GM12878 (cell line): ENCODE data around the gene CCDC18. TPM values are rescaled to one million over a fixed set of nuclear protein-coding genes. Genes with fewer than 3 reads are reported as not detected.

Source experiments
- ATAC-seq: fragments of 200-7000 bp; cut with Tn5 transposase; 3 replicates; pipeline ENCODE4 v1.9.1; 2020; ENCODE audit warnings: mild to moderate bottlenecking, moderate library complexity
- BruUV-seq: library from RNA; stranded (reverse); fragments of 400-500 nt; replicated peaks from 2 replicates; lab custom pipeline; 2021; lab: Mats Ljungman, UMichigan
- CTCF ChIA-PET: fragments of 300-600 bp; sonication (Branson Sonifier 250); formaldehyde crosslinking; extraction: SDS; loops from one replicate; lab custom pipeline; 2021; ENCODE audit warnings: inconsistent platforms; lab: Yijun Ruan, JAX
- POLR2A ChIA-PET: fragments of 350-600 bp; formaldehyde crosslinking; extraction: SDS; loops from one replicate; lab custom pipeline; 2021; ENCODE audit warnings: inconsistent platforms; lab: Charles Lee
- RAD21 ChIA-PET: fragments of 300-600 bp; sonication (Branson Sonifier 250); formaldehyde crosslinking; loops from one replicate; lab custom pipeline; 2023; ENCODE audit warnings: antibody characterized with exemption; ENCODE audit not compliant: unreplicated experiment; lab: Charles Lee
- SMC1A ChIA-PET: fragments of 300-600 bp; sonication (Branson Sonifier 250); formaldehyde crosslinking; loops from one replicate; lab custom pipeline; 2023; ENCODE audit not compliant: unreplicated experiment, uncharacterized antibody; lab: Charles Lee
- DNase-seq: peaks from one replicate; pipeline ENCODE4 v3.0.0-alpha.2; 2011; ENCODE audit warnings: low read depth, low spot score
- FAIRE-seq: peaks from 3 replicates; lab custom pipeline; 2011; peaks lifted over from hg19 to GRCh38; lab: Jason Lieb, UNC
- H2AFZ ChIP-seq: 2 replicates; pipeline ENCODE4 v1.6.0; 2011; ENCODE audit warnings: low read depth, low read length, control low read depth; ENCODE audit not compliant: control insufficient read depth
- H3K27ac ChIP-seq: 2 replicates; pipeline ENCODE4 v1.5.1; 2011; ENCODE audit warnings: control low read depth; ENCODE audit not compliant: control insufficient read depth, insufficient read depth
- H3K27me3 ChIP-seq, 2 experiments: replicated peaks in 1 of 2; 2 replicates each; pipeline versions ENCODE4 v1.6.0 to v1.6.1; 2011; ENCODE audit warnings: low read length in 1 of 2; ENCODE audit not compliant: control insufficient read depth in 2 of 2, insufficient read depth in 2 of 2
- H3K36me3 ChIP-seq, 2 experiments: 2 replicates each; pipeline ENCODE4 v1.5.1; 2011; ENCODE audit warnings: low read length in 1 of 2; ENCODE audit not compliant: control insufficient read depth in 2 of 2, insufficient read depth in 2 of 2
- H3K4me1 ChIP-seq: 2 replicates; pipeline ENCODE4 v1.6.1; 2011; ENCODE audit warnings: mild to moderate bottlenecking, low read length, moderate library complexity, mixed read lengths; ENCODE audit not compliant: control insufficient read depth, insufficient read depth
- H3K4me2 ChIP-seq: 2 replicates; pipeline ENCODE4 v1.6.0; 2011; ENCODE audit warnings: control low read depth; ENCODE audit not compliant: control insufficient read depth, insufficient read depth
- H3K4me3 ChIP-seq: fragments of 200-600 bp; sonication (generic); 2 replicates; pipeline ENCODE4 v1.5.1; 2016
- H3K79me2 ChIP-seq: 2 replicates; pipeline ENCODE4 v1.6.0; 2011; ENCODE audit warnings: low read length; ENCODE audit not compliant: control insufficient read depth, insufficient read depth
- H3K9ac ChIP-seq: 2 replicates; pipeline ENCODE4 v1.8.0; 2011; ENCODE audit warnings: low read length, control low read depth, mixed read lengths; ENCODE audit not compliant: control insufficient read depth, insufficient read depth
- H3K9me3 ChIP-seq: replicated peaks from 3 replicates; pipeline ENCODE4 v1.5.1; 2011; ENCODE audit warnings: mild to moderate bottlenecking, low read length; ENCODE audit not compliant: control insufficient read depth, insufficient read depth
- H4K20me1 ChIP-seq: 2 replicates; pipeline ENCODE4 v1.6.0; 2011; ENCODE audit not compliant: control insufficient read depth, insufficient read depth
- BCL11A ChIP-seq: IDR thresholded peaks from 2 replicates; pipeline ENCODE4 v1.6.1; 2011; ENCODE audit warnings: low read depth, low read length
- CBFB ChIP-seq: IDR thresholded peaks from 2 replicates; pipeline ENCODE4 v1.6.1; 2016; ENCODE audit warnings: antibody characterized with exemption, low read depth
- MTA2 ChIP-seq: fragments of 450-650 bp; IDR thresholded peaks from 2 replicates; pipeline ENCODE4 v1.6.1; 2016; ENCODE audit warnings: low read depth, mild to moderate bottlenecking, moderate library complexity
- RCOR1 ChIP-seq: conservative IDR thresholded peaks from 2 replicates; pipeline ENCODE4 v1.6.1; 2012; ENCODE audit warnings: low read depth, low read length, improper control_type of control experiment
- SRF ChIP-seq, 2 experiments: IDR thresholded peaks; 2 replicates each; pipeline ENCODE4 v1.6.1; 2011; ENCODE audit warnings: low read depth in 2 of 2, low read length in 2 of 2, mild to moderate bottlenecking in 1 of 2, moderate library complexity in 1 of 2
- TAF1 ChIP-seq: IDR thresholded peaks from 2 replicates; pipeline ENCODE4 v1.6.1; 2011; ENCODE audit warnings: mild to moderate bottlenecking, low read depth, low read length, borderline replicate concordance
- in situ Hi-C: fragments of 300-500 bp; cut with MboI; formaldehyde crosslinking; loops from 9 replicates; pipeline ENCODE4 v1.14.3; 2018; ENCODE audit warnings: mixed read lengths
- intact Hi-C: fragments of 100-400 bp; cut with micrococcal nuclease; formaldehyde crosslinking; loops from one replicate; pipeline ENCODE4 v1.14.2; 2022; ENCODE audit not compliant: unreplicated experiment
- polyA plus RNA-seq, 11 experiments: library from polyadenylated mRNA; depleted of rRNA in 4 of 11; unstranded in 6 of 11; stranded (reverse) in 5 of 11; fragments of >200 nt; fragmentation: Nextera tagmentation in 4 of 11; fragmentation: Illumina TruSeq in 1 of 11; extraction: Ambion mirVana in 4 of 11; extraction: Trizol in 1 of 11; gene quantifications; 1 replicate in 1 of 11; 2 replicates in 10 of 11; pipeline versions ENCODE4 v1.2.1 to v1.2.3, GENCODE V29; 2011 to 2016; ENCODE audit warnings: inconsistent platforms in 2 of 11, missing spikeins in 2 of 11, low read depth in 1 of 11
- total RNA-seq, 4 experiments: library from RNA; depleted of rRNA in 3 of 4; stranded (reverse); fragments of >200 nt in 3 of 4; fragmentation: Illumina TruSeq in 1 of 4; extraction: Trizol in 1 of 4; gene quantifications; 2 replicates each; pipeline versions ENCODE4 v1.2.1 to v1.2.3, GENCODE V29; 2013 to 2021
- TF ChIP-seq, protein P1 (sequence below): IDR thresholded peaks from 2 replicates; pipeline ENCODE4 v1.6.1; 2012; ENCODE audit warnings: mild to moderate bottlenecking, low read depth, low read length
- TF ChIP-seq, protein P2 (sequence below): IDR thresholded peaks from 2 replicates; pipeline ENCODE4 v1.6.1; 2012; ENCODE audit warnings: low read depth, low read length, improper control_type of control experiment

Gene CCDC18
- total and polyA plus RNA-seq, 10 of the 15 experiments (the other 5 are each of a cell fraction or from before 2014, with no cell fraction given), result 15.6 to 34.9 (median 19.5) TPM

DNA sequence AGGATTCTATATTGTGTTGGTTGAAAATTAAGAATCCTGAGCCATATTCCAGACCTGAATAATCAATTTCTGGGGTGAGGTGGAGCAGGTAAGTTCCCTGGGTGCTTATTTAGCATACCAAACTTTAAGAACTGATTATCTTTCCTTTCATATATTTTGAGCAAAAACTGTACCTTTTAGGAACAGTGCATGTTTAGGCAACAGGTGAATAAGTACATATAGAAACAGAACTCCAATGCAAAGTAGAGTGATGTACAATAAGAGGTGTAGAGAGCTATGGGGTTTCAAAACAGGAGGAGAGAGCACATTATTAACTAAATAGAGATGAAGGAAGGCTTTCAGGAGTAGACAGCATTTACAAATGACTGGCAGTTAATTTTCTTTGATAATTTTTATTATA is 29.1 kb upstream of the CCDC18 start:
- intact Hi-C loops, result no loop called here
- ChIA-PET CTCF (interaction anchor here (0.6 to 2.3 kb wide), 2 partner anchors 13 to 70 kb away, joined by 3 to 5 read pairs; no protein-coding TSS in a partner anchor), POLR2A (no interaction called here), RAD21 (no interaction called here), SMC1A (interaction anchor here (2.2 kb wide), 1 partner anchor 153 kb away, joined by 5 read pairs; no protein-coding TSS in a partner anchor)
- no peaks in the 10 kb centered on the region for H3K9me3 ChIP-seq
- no peak overlapping the region for H2AFZ ChIP-seq
- in situ Hi-C loops, result no loop called here
- H3K36me3 ChIP-seq, result peaks cover 4 to 34% of the 10 kb centered on the region in 2 experiments
- no TSS peak for BruUV-seq
- H3K79me2 ChIP-seq, result no peaks in the 10 kb centered on the region
- ATAC-seq (no peak), FAIRE-seq (no peak), DNase-seq (no peak)
- H3K27me3 ChIP-seq, result no peaks in the 10 kb centered on the region
- H3K4me2 ChIP-seq, result no peak overlapping the region
- no peak overlapping the region for H3K9ac ChIP-seq
- no peaks in the 10 kb centered on the region for H3K4me1 ChIP-seq
- no peak overlapping the region for H3K4me3 ChIP-seq
- H3K27ac ChIP-seq, result no peak overlapping the region
- H4K20me1 ChIP-seq, result no peaks in the 10 kb centered on the region
- TF ChIP-seq BCL11A (no peak), MTA2 (no peak), TAF1 (no peak), SRF (IDR thresholded peaks at IDR 0.05; ENCODE audit: low read depth in 2 of 2, low read length in 2 of 2) (no peak), RCOR1 (no peak), CBFB (no peak)
- TF ChIP-seq, protein P1, sequence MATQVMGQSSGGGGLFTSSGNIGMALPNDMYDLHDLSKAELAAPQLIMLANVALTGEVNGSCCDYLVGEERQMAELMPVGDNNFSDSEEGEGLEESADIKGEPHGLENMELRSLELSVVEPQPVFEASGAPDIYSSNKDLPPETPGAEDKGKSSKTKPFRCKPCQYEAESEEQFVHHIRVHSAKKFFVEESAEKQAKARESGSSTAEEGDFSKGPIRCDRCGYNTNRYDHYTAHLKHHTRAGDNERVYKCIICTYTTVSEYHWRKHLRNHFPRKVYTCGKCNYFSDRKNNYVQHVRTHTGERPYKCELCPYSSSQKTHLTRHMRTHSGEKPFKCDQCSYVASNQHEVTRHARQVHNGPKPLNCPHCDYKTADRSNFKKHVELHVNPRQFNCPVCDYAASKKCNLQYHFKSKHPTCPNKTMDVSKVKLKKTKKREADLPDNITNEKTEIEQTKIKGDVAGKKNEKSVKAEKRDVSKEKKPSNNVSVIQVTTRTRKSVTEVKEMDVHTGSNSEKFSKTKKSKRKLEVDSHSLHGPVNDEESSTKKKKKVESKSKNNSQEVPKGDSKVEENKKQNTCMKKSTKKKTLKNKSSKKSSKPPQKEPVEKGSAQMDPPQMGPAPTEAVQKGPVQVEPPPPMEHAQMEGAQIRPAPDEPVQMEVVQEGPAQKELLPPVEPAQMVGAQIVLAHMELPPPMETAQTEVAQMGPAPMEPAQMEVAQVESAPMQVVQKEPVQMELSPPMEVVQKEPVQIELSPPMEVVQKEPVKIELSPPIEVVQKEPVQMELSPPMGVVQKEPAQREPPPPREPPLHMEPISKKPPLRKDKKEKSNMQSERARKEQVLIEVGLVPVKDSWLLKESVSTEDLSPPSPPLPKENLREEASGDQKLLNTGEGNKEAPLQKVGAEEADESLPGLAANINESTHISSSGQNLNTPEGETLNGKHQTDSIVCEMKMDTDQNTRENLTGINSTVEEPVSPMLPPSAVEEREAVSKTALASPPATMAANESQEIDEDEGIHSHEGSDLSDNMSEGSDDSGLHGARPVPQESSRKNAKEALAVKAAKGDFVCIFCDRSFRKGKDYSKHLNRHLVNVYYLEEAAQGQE, result no peak
- TF ChIP-seq, protein P2, sequence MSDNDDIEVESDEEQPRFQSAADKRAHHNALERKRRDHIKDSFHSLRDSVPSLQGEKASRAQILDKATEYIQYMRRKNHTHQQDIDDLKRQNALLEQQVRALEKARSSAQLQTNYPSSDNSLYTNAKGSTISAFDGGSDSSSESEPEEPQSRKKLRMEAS, result no peak
